ENCODE results near the gene USP53. TPM values are rescaled to one million over a fixed set of nuclear protein-coding genes. Genes with fewer than 3 reads are reported as not detected.

The USP53 gene
- total and polyA plus RNA-seq, 2 experiments from 2014 or later: 28.4 to 39.9 TPM

- H3K9me3 ChIP-seq (ENCODE audit: low read depth): no peaks in the 10 kb centered on the region
- H3K27me3 ChIP-seq: no peaks in the 10 kb centered on the region
- peak overlapping the region; percentile 53 for H3K27ac ChIP-seq
- H3K9me2 ChIP-seq (replicated peaks; ENCODE audit: insufficient read depth): no peaks in the 10 kb centered on the region
- no peak for TF ChIP-seq EZH2 (IDR thresholded peaks at IDR 0.05; ENCODE audit: borderline replicate concordance)
- TF ChIP-seq EZH2phosphoT487 (IDR thresholded peaks at IDR 0.05; ENCODE audit: low read depth, severe bottlenecking, unreplicated experiment): no peak
- no peak for TF ChIP-seq CTCF (IDR thresholded peaks at IDR 0.05; ENCODE audit: poor library complexity)
- 44% methylated on average over 1 of the region's 1 CpG for WGBS (ENCODE audit: low lambda C conversion rate, missing lambda C conversion rate)
- H3K79me2 ChIP-seq: no peaks in the 10 kb centered on the region
- H3K4me1 ChIP-seq (ENCODE audit: insufficient read depth): no peaks in the 10 kb centered on the region
- peak; percentile 14 for DNase-seq (ENCODE audit: low spot score)
- no peaks in the 10 kb centered on the region for H3K36me3 ChIP-seq (replicated peaks; ENCODE audit: insufficient read depth, low read depth)
- H2AFZ ChIP-seq: no peak overlapping the region
- H4K20me1 ChIP-seq (ENCODE audit: insufficient read depth, poor library complexity, severe bottlenecking): no peaks in the 10 kb centered on the region
- H3K4me3 ChIP-seq: no peak overlapping the region
- peak overlapping the region; percentile 29 for H3K4me2 ChIP-seq
Observed at GRCh38 chr4:119189638-119190037, 22.9 kb upstream of the USP53 start.

GRCh38 chr4:119190354-119190753, 22.2 kb upstream of the USP53 start:
- no peak overlapping the region for H2AFZ ChIP-seq
- no peak overlapping the region for H3K27ac ChIP-seq
- TF ChIP-seq EZH2phosphoT487 (IDR thresholded peaks at IDR 0.05; ENCODE audit: low read depth, severe bottlenecking, unreplicated experiment): no peak
- no peak for TF ChIP-seq EZH2 (IDR thresholded peaks at IDR 0.05; ENCODE audit: borderline replicate concordance)
- TF ChIP-seq CTCF (IDR thresholded peaks at IDR 0.05; ENCODE audit: poor library complexity): no peak
- no peaks in the 10 kb centered on the region for H3K9me3 ChIP-seq (ENCODE audit: low read depth)
- H3K9me2 ChIP-seq (replicated peaks; ENCODE audit: insufficient read depth): no peaks in the 10 kb centered on the region
- no peaks in the 10 kb centered on the region for H3K4me1 ChIP-seq (ENCODE audit: insufficient read depth)
- no peak overlapping the region for H3K4me3 ChIP-seq
- no peaks in the 10 kb centered on the region for H3K79me2 ChIP-seq
- H3K27me3 ChIP-seq: no peaks in the 10 kb centered on the region
- no peak for DNase-seq (ENCODE audit: low spot score)
- no peaks in the 10 kb centered on the region for H4K20me1 ChIP-seq (ENCODE audit: insufficient read depth, poor library complexity, severe bottlenecking)
- WGBS (ENCODE audit: low lambda C conversion rate, missing lambda C conversion rate): 96% methylated on average over 2 of the region's 2 CpGs
- no peak overlapping the region for H3K4me2 ChIP-seq
- no peaks in the 10 kb centered on the region for H3K36me3 ChIP-seq (replicated peaks; ENCODE audit: insufficient read depth, low read depth)

- Histone ChIP-seq H3K9me3 (ENCODE audit: low read depth) (no peaks in the 10 kb centered on the region), H3K27ac (no peak overlapping the region), H3K4me3 (no peak overlapping the region), H3K27me3 (no peaks in the 10 kb centered on the region), H3K79me2 (no peaks in the 10 kb centered on the region), H4K20me1 (ENCODE audit: insufficient read depth, poor library complexity, severe bottlenecking) (no peaks in the 10 kb centered on the region), H2AFZ (no peak overlapping the region), H3K9me2 (replicated peaks; ENCODE audit: insufficient read depth) (no peaks in the 10 kb centered on the region), H3K4me2 (no peak overlapping the region), H3K36me3 (replicated peaks; ENCODE audit: insufficient read depth, low read depth) (no peaks in the 10 kb centered on the region), H3K4me1 (ENCODE audit: insufficient read depth) (no peaks in the 10 kb centered on the region)
- no peak for DNase-seq (ENCODE audit: low spot score)
- WGBS (ENCODE audit: low lambda C conversion rate, missing lambda C conversion rate): 93% methylated on average over 3 of the region's 3 CpGs
- TF ChIP-seq EZH2 (IDR thresholded peaks at IDR 0.05; ENCODE audit: borderline replicate concordance) (no peak), CTCF (IDR thresholded peaks at IDR 0.05; ENCODE audit: poor library complexity) (no peak), EZH2phosphoT487 (IDR thresholded peaks at IDR 0.05; ENCODE audit: low read depth, severe bottlenecking, unreplicated experiment) (no peak)
Observed at GRCh38 chr4:119191505-119191904, 21.0 kb upstream of the USP53 start.

GRCh38 chr4:119197772-119198212, 14.7 kb upstream of the USP53 start:
- Histone ChIP-seq H2AFZ (no peak overlapping the region), H3K79me2 (no peaks in the 10 kb centered on the region), H3K27ac (no peak overlapping the region), H3K4me3 (no peak overlapping the region), H3K9me3 (ENCODE audit: low read depth) (no peaks in the 10 kb centered on the region), H3K4me2 (no peak overlapping the region), H3K9me2 (replicated peaks; ENCODE audit: insufficient read depth) (no peaks in the 10 kb centered on the region), H3K36me3 (replicated peaks; ENCODE audit: insufficient read depth, low read depth) (no peaks in the 10 kb centered on the region), H4K20me1 (ENCODE audit: insufficient read depth, poor library complexity, severe bottlenecking) (no peaks in the 10 kb centered on the region), H3K27me3 (no peaks in the 10 kb centered on the region), H3K4me1 (ENCODE audit: insufficient read depth) (no peaks in the 10 kb centered on the region)
- DNase-seq (ENCODE audit: low spot score): no peak
- 95% methylated on average over 11 of the region's 11 CpGs for WGBS (ENCODE audit: low lambda C conversion rate, missing lambda C conversion rate)
- TF ChIP-seq EZH2phosphoT487 (IDR thresholded peaks at IDR 0.05; ENCODE audit: low read depth, severe bottlenecking, unreplicated experiment): no peak
- no peak for TF ChIP-seq CTCF (IDR thresholded peaks at IDR 0.05; ENCODE audit: poor library complexity)
- no peak for TF ChIP-seq EZH2 (IDR thresholded peaks at IDR 0.05; ENCODE audit: borderline replicate concordance)

Data from hepatocyte (in vitro differentiated cells).